GM12892 (cell line): Measurements from ENCODE around the gene GRK3.
"Not testable (repeated sequence)": the region's sequence is repeated elsewhere in the genome, so short reads cannot be mapped to it uniquely, and the experiment has no call there.

Experiments
- POLR2A ChIP-seq: IDR thresholded peaks from 2 replicates; pipeline ENCODE4 v1.6.1; 2011; ENCODE audit warnings: low read depth, low read length, control low read depth
- POLR2AphosphoS5 ChIP-seq: IDR thresholded peaks from 2 replicates; pipeline ENCODE4 v1.6.1; 2011; ENCODE audit warnings: low read depth, low read length, control low read depth

GRCh38 chr22:25613558-25613957, 49.1 kb downstream of the GRK3 start:
- TF ChIP-seq POLR2A, POLR2AphosphoS5: not testable (repeated sequence)
